Activated effector memory CD4-positive, alpha-beta T cell treated with anti-CD3 and anti-CD28 coated beads, Interleukin-2, amount 50 U/mL, for 16 hours (primary cell): ENCODE results near the gene S100A9.

Experiments used
- DNase-seq: peaks from one replicate; pipeline ENCODE4 v3.0.0-alpha.2; 2020

Gene S100A9

GRCh38 chr1:153361480-153362109 lies 3.9 kb downstream of the S100A9 start:
- DNase-seq, result no peak

DNA sequence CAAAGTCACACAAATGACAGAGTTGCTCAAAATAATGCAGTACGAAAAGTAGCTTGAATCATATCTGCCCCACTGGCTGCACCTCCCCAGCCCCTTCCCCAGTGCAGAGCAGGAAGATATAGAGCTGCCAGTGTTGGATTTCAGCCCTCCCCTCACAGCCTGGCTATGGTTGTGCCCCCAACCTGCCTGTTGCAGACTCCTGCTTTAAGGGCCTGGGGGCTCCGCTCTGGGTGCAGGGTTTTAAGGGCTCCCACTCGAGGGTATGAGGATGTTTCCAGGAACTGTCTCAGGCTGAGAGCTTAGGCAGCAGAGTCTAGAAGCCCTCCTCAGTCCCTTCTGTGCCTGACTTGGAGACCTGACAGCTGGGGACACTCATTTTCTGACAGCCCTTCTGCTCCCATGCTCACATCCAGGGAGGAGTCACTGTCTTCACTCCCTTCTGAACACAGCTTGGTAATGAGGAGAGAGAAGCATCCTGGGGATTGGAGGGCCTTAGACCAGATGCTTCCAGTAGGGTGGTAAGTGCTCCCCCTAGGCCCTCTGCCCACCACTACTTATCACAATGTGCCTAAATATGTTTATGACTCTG lies 4.6 kb downstream of the S100A9 start:
- DNase-seq, result no peak

DNA sequence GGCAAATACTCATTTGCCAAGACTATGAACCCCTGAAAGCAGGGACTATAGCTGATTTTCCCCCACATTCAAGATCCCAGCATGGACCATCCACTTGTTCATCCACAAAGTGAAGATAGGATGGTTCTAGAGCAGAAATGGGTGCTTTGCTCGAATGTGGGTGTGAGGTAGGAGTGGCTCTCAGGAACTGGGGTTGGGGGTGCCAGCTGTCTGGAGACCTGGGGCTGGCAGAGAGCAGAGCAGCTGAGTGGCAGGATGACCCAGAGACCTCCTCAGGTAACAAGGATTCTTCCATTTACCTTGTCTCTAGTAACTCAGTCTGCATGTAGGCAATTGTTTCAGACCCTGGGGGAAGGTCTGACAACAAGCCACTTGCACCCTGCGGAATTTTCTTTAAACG lies 6.0 kb downstream of the S100A9 start:
- DNase-seq, result no peak

DNA sequence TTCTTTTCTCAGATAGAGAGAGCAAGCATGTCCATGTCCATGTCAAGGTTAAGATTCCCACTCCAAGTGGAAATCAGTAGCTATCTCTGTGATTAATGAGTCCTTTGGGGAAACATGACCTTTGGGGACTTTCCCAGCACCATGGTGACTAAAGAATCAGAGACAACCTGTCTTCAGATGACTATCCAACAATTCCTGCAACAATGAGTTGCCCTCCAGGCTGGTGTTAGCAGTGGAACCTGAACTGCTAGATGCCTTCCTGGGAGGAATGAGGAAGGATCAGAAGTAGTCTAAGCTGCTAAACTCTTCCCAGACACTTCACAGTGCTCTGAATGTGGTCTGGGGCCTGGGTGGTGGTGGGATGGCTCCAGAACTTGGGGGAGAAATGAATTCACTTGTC lies 6.5 kb downstream of the S100A9 start:
- DNase-seq, result no peak

GRCh38 chr1:153364766-153365666 lies 7.4 kb downstream of the S100A9 start:
- no peak for DNase-seq

GRCh38 chr1:153365696-153366095 lies 8.0 kb downstream of the S100A9 start:
- no peak for DNase-seq

DNA sequence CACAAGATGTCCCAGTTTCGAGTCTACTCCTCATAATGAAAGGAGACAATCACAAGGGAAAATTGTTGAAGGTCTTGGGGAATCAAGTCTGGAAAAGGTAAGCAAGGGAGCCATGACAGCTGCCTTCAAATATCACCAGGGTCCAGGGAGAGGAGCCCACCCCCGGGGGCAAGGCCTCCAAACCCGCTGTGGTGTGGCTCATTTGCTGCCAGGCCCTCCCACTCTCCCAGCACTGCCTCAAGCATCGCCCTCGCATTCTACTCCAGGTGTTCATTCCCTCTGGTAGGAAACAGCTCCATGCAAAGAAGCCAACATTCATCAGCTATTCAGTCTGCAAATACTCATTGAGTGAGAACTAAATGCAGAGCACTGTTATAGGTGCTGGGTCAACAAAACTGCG lies 8.6 kb downstream of the S100A9 start:
- DNase-seq, result no peak

DNA sequence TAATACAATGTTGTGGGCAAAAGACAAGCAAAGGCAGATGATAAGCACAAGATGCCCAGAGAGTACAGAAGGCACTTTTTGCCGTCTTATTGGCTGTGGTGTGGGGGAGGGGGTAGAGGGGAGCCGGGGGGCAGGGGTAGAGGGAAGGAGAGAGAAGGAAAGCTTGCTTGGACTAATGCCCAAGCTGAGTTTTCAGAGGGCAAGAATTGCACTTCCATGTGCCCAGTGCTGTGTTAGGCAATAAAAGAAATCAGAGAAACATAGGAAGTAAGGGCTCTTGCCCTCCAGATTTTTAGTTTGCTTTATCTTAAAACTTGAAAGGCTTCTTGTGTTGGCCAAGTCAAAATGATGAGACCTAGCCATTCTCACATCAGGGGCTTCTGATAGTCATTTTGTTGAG lies 9.4 kb downstream of the S100A9 start:
- DNase-seq, result no peak

DNA sequence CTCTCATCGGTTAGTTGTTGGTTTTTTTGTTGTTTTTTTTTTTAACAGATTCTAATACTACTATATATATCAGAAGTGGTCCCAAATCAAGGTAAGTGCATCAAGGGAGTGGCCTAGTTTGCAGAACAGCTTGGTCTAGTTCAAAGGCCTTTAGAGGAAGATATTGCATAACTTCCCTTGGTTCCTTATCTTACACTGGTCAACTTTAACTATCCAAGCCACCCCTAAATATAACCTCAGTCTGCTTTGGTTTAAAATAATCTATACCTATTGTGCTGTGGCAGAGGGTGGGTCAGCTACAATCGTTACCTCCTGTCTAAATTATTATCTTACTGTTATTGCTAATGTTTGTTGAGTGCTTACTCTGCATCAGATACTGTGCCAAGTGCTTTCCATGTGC lies 10.8 kb downstream of the S100A9 start:
- no peak for DNase-seq

GRCh38 chr1:153370146-153370545 lies 12.5 kb downstream of the S100A9 start:
- no peak for DNase-seq

DNA sequence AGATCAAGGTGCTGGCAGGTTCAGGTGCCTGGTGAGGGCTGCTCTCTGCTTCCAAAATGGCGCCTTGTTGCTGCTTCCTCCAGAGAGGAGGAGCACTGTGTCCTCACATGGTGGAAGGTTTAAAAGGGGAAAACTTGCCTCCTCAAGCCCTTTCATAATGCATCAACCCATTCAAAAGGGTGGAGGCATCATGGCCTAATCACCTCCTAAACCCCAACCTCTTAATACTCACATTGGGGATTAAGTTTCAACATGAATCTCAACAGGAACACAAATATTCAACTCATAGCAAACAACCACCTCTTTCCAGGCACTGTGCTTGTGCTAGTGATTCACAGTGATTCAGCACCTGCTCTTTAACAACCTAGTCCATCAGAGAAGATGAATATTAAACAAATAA lies 13.6 kb downstream of the S100A9 start:
- no peak for DNase-seq

GRCh38 chr1:153372571-153372970 lies 14.9 kb downstream of the S100A9 start:
- DNase-seq, result no peak

- no peak for DNase-seq
Measured at GRCh38 chr1:153374071-153374470, 16.4 kb downstream of the S100A9 start.

DNA sequence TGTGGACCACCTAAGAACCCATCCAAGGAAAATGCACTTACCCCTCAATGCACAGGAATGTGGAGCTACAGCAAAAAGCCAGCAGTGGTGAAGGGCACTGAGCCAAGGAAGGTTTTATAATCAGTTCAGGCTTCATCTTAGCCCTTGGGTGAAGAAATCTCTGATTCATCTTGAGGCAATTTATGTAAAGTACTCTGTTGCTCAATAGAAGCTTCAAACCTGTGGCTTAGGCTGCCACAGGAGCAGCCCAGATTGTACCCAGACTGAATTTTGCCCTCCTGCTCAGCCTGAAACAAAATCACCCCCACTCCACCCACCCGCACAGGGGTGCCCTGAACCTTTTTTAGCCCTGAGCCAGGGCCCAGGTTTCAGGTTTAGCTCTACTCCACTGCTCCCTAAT lies 17.9 kb downstream of the S100A9 start, which contains the start of gene S100A12:
TSS of gene S100A12 (minus strand) at position 111 of the 400 bp plus-strand sequence. CDS start 1,029 bp downstream, outside the sequence.
- DNase-seq, result no peak

GRCh38 chr1:153379591-153379990 lies 21.9 kb downstream of the S100A9 start:
- DNase-seq, result no peak

DNA sequence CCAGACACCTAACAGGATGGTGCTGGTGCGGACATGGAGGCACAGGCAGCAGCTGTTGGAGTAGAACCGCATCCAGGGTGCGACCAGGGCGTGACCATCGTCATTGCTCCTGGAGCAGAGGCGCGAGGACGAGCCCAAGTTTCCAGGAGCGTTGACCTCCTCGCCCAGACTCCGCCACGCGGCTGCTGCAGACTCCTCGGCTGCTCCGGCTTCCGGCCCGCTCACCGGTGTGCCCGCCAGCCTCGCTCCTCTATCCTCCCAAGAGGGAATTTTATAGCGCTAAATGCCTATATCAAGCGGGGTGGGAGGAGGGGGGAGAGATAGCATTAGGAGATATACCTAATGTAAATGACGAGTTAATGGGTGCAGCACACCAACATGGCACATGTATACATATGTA lies 23.1 kb downstream of the S100A9 start:
- no peak for DNase-seq

DNA sequence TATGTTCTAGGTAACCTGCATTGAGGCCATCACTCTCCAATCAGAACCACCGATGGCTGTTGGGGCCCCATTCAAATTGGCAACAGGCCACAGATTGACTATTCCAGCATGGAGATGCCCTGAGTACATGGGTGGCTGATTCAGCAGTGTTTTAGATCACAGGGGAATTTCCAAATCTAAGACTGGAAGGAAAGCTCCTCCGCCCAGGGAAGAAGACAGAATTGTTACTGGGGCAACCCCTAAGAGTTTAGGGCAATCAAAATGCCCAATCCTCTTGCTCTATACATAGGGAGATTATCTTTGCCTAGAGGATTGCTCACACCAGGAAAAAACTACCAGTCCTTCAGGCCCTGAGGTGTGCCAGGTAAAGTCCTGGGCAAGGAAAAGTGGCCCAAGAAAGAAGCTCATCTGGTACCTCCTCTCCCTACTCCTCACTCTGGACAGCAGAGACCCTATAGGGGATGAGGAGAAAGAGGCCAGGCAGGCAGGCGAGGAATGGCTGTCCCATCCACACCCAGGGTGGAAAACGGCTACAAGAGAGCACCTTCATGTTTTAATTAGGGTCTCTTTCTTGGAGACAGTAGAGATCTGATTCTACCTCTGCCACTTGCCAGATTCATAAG lies 27.4 kb downstream of the S100A9 start:
- DNase-seq, result no peak

DNA sequence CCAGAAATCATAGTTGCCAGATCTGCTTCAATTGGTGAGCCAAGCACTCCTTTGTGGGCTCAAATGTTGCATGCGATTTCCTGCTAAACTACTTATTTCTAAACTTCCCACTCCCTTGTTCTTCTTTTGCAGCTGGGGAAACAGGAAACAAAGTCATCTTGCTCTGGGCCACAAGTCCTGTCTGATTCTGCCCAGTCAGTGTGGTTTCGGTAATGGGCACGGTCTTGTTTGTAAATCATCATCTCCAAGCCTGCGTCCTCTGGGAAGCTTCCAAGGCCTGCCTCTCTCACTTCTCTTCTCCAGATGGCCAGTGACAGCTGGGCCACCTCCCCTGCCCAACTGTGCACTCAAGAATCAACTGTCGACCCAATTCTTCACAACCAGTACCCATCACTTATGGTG lies 28.8 kb downstream of the S100A9 start:
- no peak for DNase-seq

- DNase-seq, result no peak
Measured at GRCh38 chr1:153387001-153387400, 29.3 kb downstream of the S100A9 start.

- no peak for DNase-seq
Measured at GRCh38 chr1:153387785-153388184, 30.1 kb downstream of the S100A9 start.

DNA sequence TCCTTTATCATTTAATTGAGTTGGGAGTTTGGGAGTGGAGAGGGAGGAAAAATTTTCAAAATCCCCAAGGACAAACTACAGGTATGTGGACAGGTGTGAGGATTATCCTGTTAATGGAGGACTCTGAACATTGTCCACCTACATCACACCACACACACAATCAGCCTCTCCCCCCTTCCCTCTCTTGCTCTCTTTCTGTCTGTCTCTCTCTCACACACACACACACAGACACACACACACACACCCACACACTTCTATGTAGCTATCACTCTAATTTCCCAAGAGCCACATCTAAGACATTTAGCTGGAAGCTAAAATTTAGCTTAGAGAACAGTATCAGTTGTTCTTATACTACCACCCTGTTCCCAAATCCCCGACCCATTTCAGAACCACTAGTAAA lies 31.7 kb downstream of the S100A9 start:
- DNase-seq, result no peak

DNA sequence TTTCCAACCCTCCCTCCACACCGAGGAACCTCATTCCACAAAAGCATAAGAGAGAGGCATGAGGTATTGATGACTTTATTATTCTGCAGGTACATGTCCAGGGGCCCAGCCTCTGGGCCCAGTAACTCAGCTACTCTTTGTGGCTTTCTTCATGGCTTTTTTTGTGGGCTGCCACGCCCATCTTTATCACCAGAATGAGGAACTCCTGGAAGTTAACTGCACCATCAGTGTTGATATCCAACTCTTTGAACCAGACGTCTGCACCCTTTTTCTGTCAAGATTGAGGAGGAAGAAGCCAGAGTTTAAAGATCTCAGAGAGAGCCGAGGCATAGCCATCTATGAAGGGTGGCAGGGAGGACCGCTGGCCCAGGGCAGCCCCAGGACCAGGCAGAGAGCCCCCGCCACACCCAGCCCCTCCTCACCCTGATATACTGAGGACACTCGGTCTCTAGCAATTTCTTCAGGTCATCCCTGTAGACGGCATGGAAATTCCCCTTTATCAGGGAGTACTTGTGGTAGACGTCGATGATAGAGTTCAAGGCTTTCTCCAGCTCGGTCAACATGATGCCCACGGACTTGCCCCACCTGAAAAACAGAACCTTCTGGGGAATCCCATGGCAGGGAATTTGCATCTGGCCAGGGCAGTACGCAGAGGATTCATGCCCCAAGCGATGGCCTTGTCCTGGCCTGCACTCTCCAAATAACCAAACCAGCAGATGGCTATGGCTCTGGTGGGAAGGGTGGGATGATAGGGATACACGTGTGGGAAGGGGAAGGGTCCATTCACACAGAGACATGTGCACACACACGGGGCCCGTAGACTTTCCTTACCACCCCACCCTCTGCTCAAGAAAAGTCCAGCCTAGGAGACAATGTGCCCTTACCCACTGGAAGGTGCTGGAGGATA lies 32.6 kb downstream of the S100A9 start:
- no peak for DNase-seq
